HK-2 (cell line): ENCODE results near the gene TOR1A.

Experiments
- DNase-seq: peaks from one replicate; pipeline ENCODE4 v3.0.0-alpha.2; 2018; ENCODE audit not compliant: unreplicated experiment

The TOR1A gene

GRCh38 chr9:129852579-129852978 lies 28.6 kb upstream of the TOR1A start:
- DNase-seq = no peak

GRCh38 chr9:129851821-129852220 lies 27.9 kb upstream of the TOR1A start:
- no peak for DNase-seq

- DNase-seq = no peak
These were observed 27.1 kb upstream of the TOR1A start for GRCh38 chr9:129850821-129851550.

GRCh38 chr9:129849901-129850300 lies 26.0 kb upstream of the TOR1A start:
- no peak for DNase-seq

GRCh38 chr9:129848712-129849441 lies 24.9 kb upstream of the TOR1A start:
- no peak for DNase-seq

GRCh38 chr9:129845373-129845772 lies 21.4 kb upstream of the TOR1A start:
- DNase-seq = no peak

DNA sequence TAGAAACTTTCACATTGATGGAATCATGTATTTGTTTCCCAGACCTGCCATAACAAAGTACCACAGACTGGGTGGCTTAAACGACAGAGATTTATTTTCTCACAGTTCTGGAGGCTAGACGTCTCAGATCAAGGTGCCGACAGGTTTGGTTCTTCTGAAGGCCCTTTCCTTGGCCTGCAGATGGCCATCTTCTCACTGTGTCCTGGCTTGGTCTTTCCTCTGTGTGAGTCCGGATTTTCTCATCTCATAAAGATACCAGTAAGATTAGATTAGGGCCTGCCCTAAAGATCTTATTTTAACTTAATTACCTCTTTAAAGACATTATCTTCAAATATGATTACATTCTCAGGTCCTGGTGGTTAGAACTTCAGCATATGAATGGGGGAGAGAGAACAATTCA lies 17.1 kb upstream of the TOR1A start:
- no peak for DNase-seq

- no peak for DNase-seq
These were observed 16.1 kb upstream of the TOR1A start for GRCh38 chr9:129840034-129840433.

GRCh38 chr9:129839324-129840023 lies 15.5 kb upstream of the TOR1A start:
- no peak for DNase-seq

GRCh38 chr9:129838707-129839259 lies 14.8 kb upstream of the TOR1A start:
- peak; percentile 54 for DNase-seq

- no peak for DNase-seq
These were observed 12.5 kb upstream of the TOR1A start for GRCh38 chr9:129836311-129837007.

- no peak for DNase-seq
These were observed 11.9 kb upstream of the TOR1A start for GRCh38 chr9:129835860-129836223.

DNA sequence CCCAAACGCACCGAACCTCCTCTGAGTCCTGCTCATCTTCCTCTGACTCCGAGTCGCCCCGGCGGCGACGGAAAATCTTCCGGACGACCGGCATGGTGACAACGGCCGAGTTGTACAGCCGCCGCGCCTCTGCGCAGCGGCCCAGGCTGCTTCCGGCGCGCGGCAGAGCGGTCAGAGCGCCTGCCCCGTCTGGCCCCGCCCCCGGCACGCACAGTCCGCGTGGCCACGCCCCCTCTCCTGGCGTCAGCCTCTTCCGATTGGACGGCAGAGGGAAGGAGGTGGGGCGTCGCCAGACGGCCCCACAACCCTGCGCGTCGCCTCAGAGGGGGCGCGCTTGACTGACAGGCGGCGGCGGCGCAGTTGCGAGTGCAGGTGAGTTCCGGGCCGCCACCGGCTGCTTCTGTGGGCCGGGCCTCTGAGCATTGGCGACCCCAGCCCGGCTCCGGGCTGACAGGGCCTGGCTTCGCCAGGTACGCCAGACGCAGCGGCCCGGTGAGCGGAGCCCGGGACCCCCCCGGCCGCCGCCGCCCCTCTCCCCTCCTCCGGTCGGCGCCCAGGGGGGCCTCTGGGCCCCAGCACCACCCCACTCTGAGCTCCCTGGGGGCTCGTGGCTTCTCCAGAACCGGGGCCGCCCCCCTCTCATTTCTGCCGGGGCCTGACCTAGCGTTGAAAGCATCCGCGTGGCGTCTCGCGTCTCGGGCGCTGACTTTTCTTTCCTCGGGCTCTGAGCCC lies 11.4 kb upstream of the TOR1A start, which contains the start of the genes C9orf78 and USP20:
Gene C9orf78 (minus strand): TSS at position 148 of the 732 bp plus-strand sequence. CDS start 54 bp downstream, at position 94.
Gene USP20 (plus strand): TSS at position 331 of the 732 bp plus-strand sequence. CDS start 17,098 bp downstream, outside the sequence.
- DNase-seq = peak; percentile 96

DNA sequence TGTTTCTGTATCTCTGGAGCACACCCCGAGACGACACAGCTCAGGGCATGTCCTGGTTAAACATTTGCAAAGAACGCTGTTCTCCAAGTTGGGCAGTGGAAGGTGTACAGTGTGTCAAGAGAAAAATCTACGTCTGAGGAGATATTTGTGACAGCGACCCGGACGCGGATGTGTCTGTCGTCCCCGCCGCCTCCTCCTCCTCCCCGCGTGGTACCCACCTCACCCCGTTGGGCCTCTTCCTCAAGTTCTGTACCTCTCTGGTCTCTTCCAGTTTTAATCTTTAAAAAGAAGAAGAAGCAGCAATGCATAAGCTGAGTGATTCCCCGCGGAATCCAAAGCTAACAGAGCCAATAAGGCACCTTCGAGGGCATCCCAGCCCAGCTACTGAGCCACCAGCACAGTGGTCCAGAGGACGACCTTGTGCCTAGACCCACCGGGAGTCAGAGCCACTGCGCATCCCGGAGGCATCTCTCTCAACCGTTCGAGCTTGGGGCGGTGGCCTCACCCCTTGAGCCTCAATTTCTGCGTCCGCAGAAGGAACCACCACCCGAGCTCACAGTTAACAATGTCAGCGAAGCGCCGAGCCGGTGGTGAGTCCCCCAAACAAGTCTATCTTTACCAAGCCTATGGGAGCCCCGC lies 10.7 kb upstream of the TOR1A start:
- peak; percentile 31 for DNase-seq

GRCh38 chr9:129832982-129833381 lies 9.0 kb upstream of the TOR1A start:
- DNase-seq = no peak

DNA sequence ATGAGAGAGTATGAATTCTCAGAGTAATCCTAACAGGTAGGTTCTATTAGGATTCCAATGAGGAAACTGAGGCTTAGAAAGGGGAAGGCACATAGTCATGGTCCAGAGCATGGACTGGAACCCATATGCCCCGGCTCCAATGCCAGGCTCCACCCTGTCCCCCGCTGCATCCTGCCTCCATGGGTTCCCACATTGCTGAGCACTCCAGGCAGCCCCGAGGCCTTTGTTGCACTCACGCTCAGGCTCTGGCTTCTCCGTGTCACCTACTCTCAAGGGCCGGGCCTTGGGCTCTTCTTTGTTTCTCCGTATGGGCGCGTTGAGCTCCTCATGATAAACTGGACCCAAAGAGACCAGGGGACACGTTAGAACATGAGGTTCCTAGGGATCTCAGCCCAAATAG lies 5.0 kb upstream of the TOR1A start:
- no peak for DNase-seq

GRCh38 chr9:129828051-129828450 lies 4.1 kb upstream of the TOR1A start:
- no peak for DNase-seq

- no peak for DNase-seq
These were observed 2.8 kb upstream of the TOR1A start for GRCh38 chr9:129826759-129827158.

DNA sequence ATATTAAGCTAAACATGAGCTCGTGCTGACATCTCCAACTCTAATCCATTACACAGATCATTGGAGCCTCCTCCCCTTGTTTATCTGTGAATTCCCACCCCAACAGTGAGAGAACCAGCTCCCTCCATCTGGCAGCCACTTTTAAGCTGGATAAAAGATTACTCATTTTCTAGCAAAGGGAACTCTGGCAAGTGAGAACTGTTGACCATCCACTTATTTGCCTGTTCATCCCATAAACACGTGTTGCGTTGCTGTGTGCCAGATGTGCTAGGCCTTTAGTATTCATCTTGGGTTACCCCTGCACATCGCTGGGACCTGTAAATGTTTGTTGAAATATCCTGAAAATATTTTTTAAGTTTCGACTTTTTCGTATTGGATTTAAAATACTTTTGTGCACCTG lies 2.4 kb upstream of the TOR1A start:
- no peak for DNase-seq

DNA sequence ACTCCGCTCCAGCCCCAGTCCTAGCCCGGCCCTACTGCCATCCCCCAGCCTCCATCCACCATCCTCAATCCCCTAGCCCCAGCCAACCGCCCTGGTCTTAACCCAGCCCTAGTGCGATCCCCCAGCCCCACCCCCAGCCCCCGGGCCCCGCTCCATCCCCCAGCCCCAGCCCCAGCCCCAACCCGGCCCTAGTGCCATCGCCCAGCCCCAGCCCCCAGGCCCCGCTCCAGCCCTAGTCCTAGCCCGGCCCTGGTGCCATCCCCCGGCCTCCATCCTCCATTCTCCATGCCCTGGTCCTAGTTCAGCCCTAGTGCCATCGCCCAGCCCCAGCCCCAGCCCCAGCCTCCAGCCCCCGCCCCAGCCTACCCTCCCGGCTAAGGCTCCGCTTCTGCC lies 398 bp downstream of the TOR1A start:
- no peak for DNase-seq
